Measurements from ENCODE around the gene LANCL3.

- TF ChIP-seq, protein P1, sequence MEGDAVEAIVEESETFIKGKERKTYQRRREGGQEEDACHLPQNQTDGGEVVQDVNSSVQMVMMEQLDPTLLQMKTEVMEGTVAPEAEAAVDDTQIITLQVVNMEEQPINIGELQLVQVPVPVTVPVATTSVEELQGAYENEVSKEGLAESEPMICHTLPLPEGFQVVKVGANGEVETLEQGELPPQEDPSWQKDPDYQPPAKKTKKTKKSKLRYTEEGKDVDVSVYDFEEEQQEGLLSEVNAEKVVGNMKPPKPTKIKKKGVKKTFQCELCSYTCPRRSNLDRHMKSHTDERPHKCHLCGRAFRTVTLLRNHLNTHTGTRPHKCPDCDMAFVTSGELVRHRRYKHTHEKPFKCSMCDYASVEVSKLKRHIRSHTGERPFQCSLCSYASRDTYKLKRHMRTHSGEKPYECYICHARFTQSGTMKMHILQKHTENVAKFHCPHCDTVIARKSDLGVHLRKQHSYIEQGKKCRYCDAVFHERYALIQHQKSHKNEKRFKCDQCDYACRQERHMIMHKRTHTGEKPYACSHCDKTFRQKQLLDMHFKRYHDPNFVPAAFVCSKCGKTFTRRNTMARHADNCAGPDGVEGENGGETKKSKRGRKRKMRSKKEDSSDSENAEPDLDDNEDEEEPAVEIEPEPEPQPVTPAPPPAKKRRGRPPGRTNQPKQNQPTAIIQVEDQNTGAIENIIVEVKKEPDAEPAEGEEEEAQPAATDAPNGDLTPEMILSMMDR (IDR thresholded peaks at IDR 0.05): no peak
- TF ChIP-seq E2F1 (CRISPR knock-in tag; IDR thresholded peaks at IDR 0.05) (no peak), ZBTB21 (CRISPR knock-in tag; IDR thresholded peaks at IDR 0.05; ENCODE audit: borderline replicate concordance) (no peak), USF1 (CRISPR knock-in tag; IDR thresholded peaks at IDR 0.05) (no peak), CREB1 (CRISPR knock-in tag; IDR thresholded peaks at IDR 0.05) (no peak), JUN (CRISPR knock-in tag; IDR thresholded peaks at IDR 0.05) (no peak), TP53 (CRISPR knock-in tag; IDR thresholded peaks at IDR 0.05) (no peak), RELA (CRISPR knock-in tag; IDR thresholded peaks at IDR 0.05; ENCODE audit: borderline replicate concordance) (no peak)
- TF ChIP-seq, protein P2, sequence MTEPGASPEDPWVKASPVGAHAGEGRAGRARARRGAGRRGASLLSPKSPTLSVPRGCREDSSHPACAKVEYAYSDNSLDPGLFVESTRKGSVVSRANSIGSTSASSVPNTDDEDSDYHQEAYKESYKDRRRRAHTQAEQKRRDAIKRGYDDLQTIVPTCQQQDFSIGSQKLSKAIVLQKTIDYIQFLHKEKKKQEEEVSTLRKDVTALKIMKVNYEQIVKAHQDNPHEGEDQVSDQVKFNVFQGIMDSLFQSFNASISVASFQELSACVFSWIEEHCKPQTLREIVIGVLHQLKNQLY (CRISPR knock-in tag; IDR thresholded peaks at IDR 0.05): no peak
These were observed 56.1 kb downstream of the LANCL3 start for GRCh38 chrX:37627602-37628001.

Measured in WTC11 (cell line).